Keratinocyte (primary cell): Measurements from ENCODE around the gene EHMT1.

Experiments used
- EZH2 ChIP-seq: IDR thresholded peaks from one replicate; pipeline ENCODE4 v1.6.1; 2012; ENCODE audit warnings: inconsistent platforms, mild to moderate bottlenecking, low read length, moderate library complexity
- TF ChIP-seq, protein P1 (sequence below), 3 experiments: IDR thresholded peaks in 1 of 3; conservative IDR thresholded peaks in 1 of 3; optimal IDR thresholded peaks in 1 of 3; 2 replicates in 2 of 3; 3 replicates in 1 of 3; pipeline versions ENCODE3 to v1.5.1; 2011; ENCODE audit warnings: low read length in 3 of 3, mild to moderate bottlenecking in 3 of 3, moderate library complexity in 2 of 3, control low read depth in 1 of 3, inconsistent platforms in 1 of 3; ENCODE audit not compliant: insufficient read depth in 2 of 3; ENCODE audit errors: extremely low read depth in 1 of 3

DNA sequence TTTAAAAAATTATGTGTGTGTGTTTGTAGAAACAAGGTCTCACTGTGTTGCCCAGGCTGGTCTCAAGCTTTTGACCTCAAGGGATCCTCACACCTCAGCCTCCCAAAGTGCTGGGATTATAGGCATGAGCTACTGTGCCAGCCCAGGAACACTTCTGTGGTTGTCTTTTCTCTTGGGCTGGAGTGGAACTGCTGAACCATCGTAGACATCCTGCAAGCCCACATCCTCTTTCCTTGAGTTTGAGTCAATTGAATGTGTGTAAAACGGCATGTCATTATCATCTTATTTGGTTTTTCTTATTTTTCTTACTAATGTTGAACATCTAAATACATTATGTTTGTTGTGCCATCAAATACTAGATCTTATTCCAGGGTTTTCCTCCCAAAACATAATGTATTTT, 40.0 kb downstream of the EHMT1 start:
- TF ChIP-seq, protein P1, sequence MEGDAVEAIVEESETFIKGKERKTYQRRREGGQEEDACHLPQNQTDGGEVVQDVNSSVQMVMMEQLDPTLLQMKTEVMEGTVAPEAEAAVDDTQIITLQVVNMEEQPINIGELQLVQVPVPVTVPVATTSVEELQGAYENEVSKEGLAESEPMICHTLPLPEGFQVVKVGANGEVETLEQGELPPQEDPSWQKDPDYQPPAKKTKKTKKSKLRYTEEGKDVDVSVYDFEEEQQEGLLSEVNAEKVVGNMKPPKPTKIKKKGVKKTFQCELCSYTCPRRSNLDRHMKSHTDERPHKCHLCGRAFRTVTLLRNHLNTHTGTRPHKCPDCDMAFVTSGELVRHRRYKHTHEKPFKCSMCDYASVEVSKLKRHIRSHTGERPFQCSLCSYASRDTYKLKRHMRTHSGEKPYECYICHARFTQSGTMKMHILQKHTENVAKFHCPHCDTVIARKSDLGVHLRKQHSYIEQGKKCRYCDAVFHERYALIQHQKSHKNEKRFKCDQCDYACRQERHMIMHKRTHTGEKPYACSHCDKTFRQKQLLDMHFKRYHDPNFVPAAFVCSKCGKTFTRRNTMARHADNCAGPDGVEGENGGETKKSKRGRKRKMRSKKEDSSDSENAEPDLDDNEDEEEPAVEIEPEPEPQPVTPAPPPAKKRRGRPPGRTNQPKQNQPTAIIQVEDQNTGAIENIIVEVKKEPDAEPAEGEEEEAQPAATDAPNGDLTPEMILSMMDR (optimal IDR thresholded peaks at IDR 0.05 in 1 of 3, IDR thresholded peaks at IDR 0.05 in 1 of 3, conservative IDR thresholded peaks at IDR 0.05 in 1 of 3; ENCODE audit: extremely low read depth in 1 of 3, insufficient read depth in 2 of 3, low read length in 3 of 3) = no peak
- TF ChIP-seq EZH2 = no peak
